HCT116 (cell line): ENCODE data around the gene RNF220.

Source experiments
- CTCF ChIP-seq, 3 experiments: fragments of 200-600 bp in 1 of 3; sonication (generic) in 1 of 3; IDR thresholded peaks in 2 of 3; conservative IDR thresholded peaks in 1 of 3; 2 replicates each; pipeline ENCODE4 v1.5.1; 2012 to 2017; ENCODE audit warnings: low read depth in 2 of 3, low read length in 2 of 3, antibody characterized with exemption in 1 of 3, borderline replicate concordance in 1 of 3, control low read depth in 1 of 3, mild to moderate bottlenecking in 1 of 3, mixed read lengths in 1 of 3, mixed run types in 1 of 3, moderate library complexity in 1 of 3; ENCODE audit not compliant: insufficient read depth in 1 of 3
- EZH2 ChIP-seq: fragments of 200-600 bp; sonication (generic); IDR thresholded peaks from 2 replicates; pipeline ENCODE4 v1.6.1; 2017; ENCODE audit warnings: antibody characterized with exemption, mixed run types
- REST ChIP-seq: IDR thresholded peaks from 2 replicates; pipeline ENCODE4 v1.6.1; 2012; ENCODE audit warnings: low read depth
- SP1 ChIP-seq: IDR thresholded peaks from 2 replicates; pipeline ENCODE4 v1.6.1; 2012; ENCODE audit warnings: low read depth

GRCh38 chr1:44557778-44558177 is 152.7 kb downstream of the RNF220 start:
- no peak for TF ChIP-seq SP1
- no peak for TF ChIP-seq CTCF (IDR thresholded peaks at IDR 0.05 in 2 of 3, conservative IDR thresholded peaks at IDR 0.05 in 1 of 3; ENCODE audit: borderline replicate concordance in 1 of 3, insufficient read depth in 1 of 3, low read depth in 2 of 3, low read length in 2 of 3)
- no peak for TF ChIP-seq EZH2
- TF ChIP-seq REST, result no peak
